SK-N-MC (cell line): ENCODE data around the gene PLEKHG2.

ENCODE experiments used
- EZH2 ChIP-seq: fragments of 200-600 bp; sonication (generic); IDR thresholded peaks from one replicate; pipeline ENCODE4 v1.6.1; 2017; ENCODE audit warnings: antibody characterized with exemption
- POLR2AphosphoS5 ChIP-seq: IDR thresholded peaks from 2 replicates; pipeline ENCODE4 v1.6.1; 2012; ENCODE audit warnings: mild to moderate bottlenecking, low read depth, low read length, borderline replicate concordance

- TF ChIP-seq EZH2 (no peak), POLR2AphosphoS5 (no peak)
These were observed 9.6 kb downstream of the PLEKHG2 start for GRCh38 chr19:39422020-39422419.
